Liver (tissue), 3 donors: ENCODE measurements around the gene PRR5L.
"Not testable (repeated sequence)": the region's sequence is repeated elsewhere in the genome, so short reads cannot be mapped to it uniquely, and the experiment has no call there.

Source experiments
- CTCF ChIP-seq: fragments of 150-350 bp; IDR thresholded peaks from 2 replicates; pipeline ENCODE4 v1.5.1; 2017; ENCODE audit warnings: improper control_type of control experiment, low read depth, low read length; ENCODE audit not compliant: missing input control
- MAX ChIP-seq: IDR thresholded peaks from 2 replicates; pipeline ENCODE4 v1.6.1; 2016; ENCODE audit warnings: antibody characterized with exemption
- TAF1 ChIP-seq: conservative IDR thresholded peaks from 2 replicates; pipeline ENCODE4 v1.6.1; 2016; ENCODE audit warnings: antibody characterized with exemption, mild to moderate bottlenecking
- donor health status: healthy.
- donor health status: healthy.

GRCh38 chr11:36511062-36511461, 215.0 kb downstream of the PRR5L start:
- TF ChIP-seq TAF1, CTCF, MAX: not testable (repeated sequence)
